K562 (cell line): ENCODE data around the gene SMIM12. TPM values are rescaled to one million over a fixed set of nuclear protein-coding genes. Genes with fewer than 3 reads are reported as not detected.

Experiments
- ATF2 ChIP-seq: sonication (generic); formaldehyde crosslinking; IDR thresholded peaks from 2 replicates; pipeline ENCODE4 v1.8.1; 2022; ENCODE audit warnings: missing genetic modification reagents
- BCLAF1 ChIP-seq, 2 experiments: fragments of 450-650 bp in 1 of 2; IDR thresholded peaks; 2 replicates each; pipeline ENCODE4 v1.6.1; 2011 to 2017; ENCODE audit warnings: low read depth in 2 of 2, antibody characterized with exemption in 1 of 2, borderline replicate concordance in 1 of 2, low read length in 1 of 2, mild to moderate bottlenecking in 1 of 2, mixed read lengths in 1 of 2; ENCODE audit not compliant: control insufficient read depth in 1 of 2
- CEBPG ChIP-seq, 3 experiments: fragments of 200-800 bp in 1 of 3; sonication (Bioruptor generic) in 1 of 3; sonication (generic) in 1 of 3; formaldehyde crosslinking in 1 of 3; IDR thresholded peaks in 2 of 3; conservative IDR thresholded peaks in 1 of 3; 2 replicates each; pipeline versions ENCODE4 v1.6.1 to v1.8.0; 2016 to 2022; ENCODE audit warnings: missing compliant biosample characterization in 2 of 3, missing genetic modification characterization in 2 of 3, mild to moderate bottlenecking in 1 of 3, missing genetic modification reagents in 1 of 3
- E2F1 ChIP-seq: sonication (generic); formaldehyde crosslinking; IDR thresholded peaks from 2 replicates; pipeline ENCODE4 v1.8.1; 2023; ENCODE audit warnings: mild to moderate bottlenecking, missing genetic modification reagents, moderate library complexity
- EP300 ChIP-seq: IDR thresholded peaks from 2 replicates; pipeline ENCODE4 v1.6.1; 2012; ENCODE audit warnings: low read length, improper control_type of control experiment
- GTF2A2 ChIP-seq: IDR thresholded peaks from 2 replicates; pipeline ENCODE4 v1.6.1; 2016; ENCODE audit warnings: mild to moderate bottlenecking, missing genetic modification characterization, missing compliant biosample characterization
- HNRNPH1 ChIP-seq: fragments of 200-400 bp; formaldehyde crosslinking; optimal IDR thresholded peaks from 2 replicates; pipeline ENCODE3; 2017; ENCODE audit warnings: low read depth, mild to moderate bottlenecking, low read length, moderate library complexity
- IRF9 ChIP-seq: fragments of 450-650 bp; IDR thresholded peaks from 2 replicates; pipeline ENCODE4 v1.6.1; 2016; ENCODE audit warnings: missing biosample characterization, missing genetic modification characterization
- OTX1 ChIP-seq: fragments of 450-650 bp; formaldehyde crosslinking; IDR thresholded peaks from 2 replicates; pipeline ENCODE4 v1.4.0; 2022; ENCODE audit warnings: mild to moderate bottlenecking
- PPARD ChIP-seq: fragments of 250-450 bp; sonication (Bioruptor Pico); IDR thresholded peaks from 2 replicates; pipeline ENCODE4 v1.8.0; 2022; ENCODE audit warnings: inconsistent platforms, mild to moderate bottlenecking, moderate library complexity
- SAP30 ChIP-seq: fragments of 200-600 bp; sonication (generic); IDR thresholded peaks from 2 replicates; pipeline ENCODE4 v1.6.1; 2012; ENCODE audit warnings: borderline replicate concordance, low read depth, mild to moderate bottlenecking, moderate library complexity, low read length, control low read depth, inconsistent platforms; ENCODE audit not compliant: insufficient read depth, poor library complexity, severe bottlenecking
- THRA ChIP-seq: fragments of 450-650 bp; IDR thresholded peaks from 2 replicates; pipeline ENCODE4 v1.6.1; 2017; ENCODE audit warnings: mild to moderate bottlenecking, moderate library complexity
- ZNF512 ChIP-seq: IDR thresholded peaks from 2 replicates; pipeline ENCODE4 v1.6.1; 2016; ENCODE audit warnings: missing genetic modification characterization, missing compliant biosample characterization
- ZNF79 ChIP-seq: fragments of 250-450 bp; sonication (Bioruptor Pico); IDR thresholded peaks from 2 replicates; pipeline ENCODE4 v1.4.0; 2020; ENCODE audit warnings: low read depth, mild to moderate bottlenecking, moderate library complexity
- polyA plus RNA-seq, 8 experiments: library from polyadenylated mRNA; depleted of rRNA in 4 of 8; stranded (reverse) in 5 of 8; unstranded in 3 of 8; fragments of >200 nt; fragmentation: Nextera tagmentation in 2 of 8; fragmentation: Illumina TruSeq in 1 of 8; extraction: Ambion mirVana in 2 of 8; extraction: Trizol in 1 of 8; gene quantifications; 2 replicates each; pipeline versions ENCODE4 v1.2.1 to v1.2.3, GENCODE V29; 2011 to 2014; ENCODE audit warnings: inconsistent platforms in 1 of 8, missing spikeins in 1 of 8
- total RNA-seq, 7 experiments: library from RNA; depleted of rRNA in 6 of 7; stranded (reverse); fragments of >200 nt in 6 of 7; fragmentation: Illumina TruSeq in 2 of 7; extraction: Trizol in 2 of 7; gene quantifications; 2 replicates each; pipeline versions ENCODE4 v1.2.1 to v1.2.3, GENCODE V29; 2011 to 2021; ENCODE audit warnings: low replicate concordance in 1 of 7

The SMIM12 gene
- total and polyA plus RNA-seq, 9 of the 15 experiments (the other 6 are each of a cell fraction or from before 2014, with no cell fraction given): 51.7 to 112 (median 63.9) TPM

- TF ChIP-seq GTF2A2 (no peak), E2F1 (no peak), ZNF79 (CRISPR knock-in tag) (no peak), CEBPG (CRISPR knock-in tag; IDR thresholded peaks at IDR 0.05) (no peak), CEBPG (tag; conservative IDR thresholded peaks at IDR 0.05 in 1 of 2, IDR thresholded peaks at IDR 0.05 in 1 of 2) (no peak), ZNF512 (no peak), SAP30 (no peak), ATF2 (CRISPR knock-in tag) (no peak), OTX1 (CRISPR knock-in tag) (no peak), HNRNPH1 (no peak), PPARD (CRISPR knock-in tag) (no peak), THRA (no peak), EP300 (no peak), BCLAF1 (IDR thresholded peaks at IDR 0.05; ENCODE audit: borderline replicate concordance in 1 of 2, control insufficient read depth in 1 of 2, low read depth in 2 of 2, low read length in 1 of 2) (no peak), IRF9 (tag) (no peak)
Observed at GRCh38 chr1:34865981-34866761, 6.6 kb upstream of the SMIM12 start (continued).
